DOHH2 (cell line): Measurements from ENCODE around the gene ITPR1.

Experiments
- H3F3A ChIP-seq: fragments of 200-600 bp; sonication (generic), shearing (Covaris generic); 2 replicates; pipeline ENCODE4 v1.6.0; 2016; ENCODE audit warnings: antibody characterized with exemption, mild to moderate bottlenecking; ENCODE audit not compliant: control insufficient read depth, insufficient read depth
- H3K27ac ChIP-seq: fragments of 200-600 bp; sonication (generic); 2 replicates; pipeline ENCODE4 v1.5.1; 2014; ENCODE audit warnings: low read depth, mild to moderate bottlenecking, low read length, moderate library complexity
- H3K27me3 ChIP-seq: fragments of 200-600 bp; sonication (generic); 2 replicates; pipeline ENCODE4 v1.6.1; 2014; ENCODE audit warnings: mild to moderate bottlenecking, low read length, mixed read lengths; ENCODE audit not compliant: control insufficient read depth
- H3K36me3 ChIP-seq: fragments of 200-600 bp; sonication (generic); 2 replicates; pipeline ENCODE4 v1.6.1; 2014; ENCODE audit warnings: mild to moderate bottlenecking, low read length, moderate library complexity, mixed read lengths; ENCODE audit not compliant: control insufficient read depth
- H3K4me1 ChIP-seq: fragments of 200-600 bp; sonication (generic); 2 replicates; pipeline ENCODE4 v1.6.1; 2014; ENCODE audit warnings: mild to moderate bottlenecking, low read length, mixed read lengths; ENCODE audit not compliant: control insufficient read depth
- H3K4me2 ChIP-seq: fragments of 200-600 bp; sonication (generic); 2 replicates; pipeline ENCODE4 v1.6.0; 2014; ENCODE audit warnings: mild to moderate bottlenecking, low read length, moderate library complexity
- H3K4me3 ChIP-seq: fragments of 200-600 bp; sonication (generic); 2 replicates; pipeline ENCODE4 v1.5.1; 2014; ENCODE audit warnings: mild to moderate bottlenecking, low read length, mixed read lengths
- H3K79me2 ChIP-seq: fragments of 200-600 bp; sonication (generic); 2 replicates; pipeline ENCODE4 v1.6.1; 2014; ENCODE audit warnings: mild to moderate bottlenecking, low read length, mixed read lengths; ENCODE audit not compliant: control insufficient read depth
- H3K9me2 ChIP-seq: fragments of 200-600 bp; sonication (generic); replicated peaks from 2 replicates; pipeline ENCODE4 v1.6.1; 2014; ENCODE audit warnings: mild to moderate bottlenecking, low read length, mixed read lengths; ENCODE audit not compliant: control insufficient read depth
- H3K9me3 ChIP-seq: fragments of 200-600 bp; sonication (generic); 2 replicates; pipeline ENCODE4 v1.6.1; 2014; ENCODE audit warnings: antibody characterized with exemption, low read length, mixed read lengths; ENCODE audit not compliant: control insufficient read depth, insufficient read depth
- H4K20me1 ChIP-seq: fragments of 200-600 bp; sonication (generic); 2 replicates; pipeline ENCODE4 v1.6.0; 2014; ENCODE audit warnings: low read depth, mild to moderate bottlenecking, antibody characterized with exemption, low read length, moderate library complexity; ENCODE audit not compliant: control insufficient read depth, insufficient read depth
- EZH2phosphoT487 ChIP-seq: fragments of 200-600 bp; sonication (generic); IDR thresholded peaks from 2 replicates; pipeline ENCODE4 v1.6.1; 2017; ENCODE audit warnings: borderline replicate concordance, mild to moderate bottlenecking, antibody characterized with exemption, low read length, moderate library complexity, mixed read lengths
- TF ChIP-seq, protein P1 (sequence below): fragments of 200-600 bp; sonication (generic); IDR thresholded peaks from one replicate; pipeline ENCODE4 v1.5.1; 2014; ENCODE audit warnings: antibody characterized with exemption, mild to moderate bottlenecking, low read depth, low read length; ENCODE audit not compliant: poor library complexity, severe bottlenecking

The ITPR1 gene

DNA sequence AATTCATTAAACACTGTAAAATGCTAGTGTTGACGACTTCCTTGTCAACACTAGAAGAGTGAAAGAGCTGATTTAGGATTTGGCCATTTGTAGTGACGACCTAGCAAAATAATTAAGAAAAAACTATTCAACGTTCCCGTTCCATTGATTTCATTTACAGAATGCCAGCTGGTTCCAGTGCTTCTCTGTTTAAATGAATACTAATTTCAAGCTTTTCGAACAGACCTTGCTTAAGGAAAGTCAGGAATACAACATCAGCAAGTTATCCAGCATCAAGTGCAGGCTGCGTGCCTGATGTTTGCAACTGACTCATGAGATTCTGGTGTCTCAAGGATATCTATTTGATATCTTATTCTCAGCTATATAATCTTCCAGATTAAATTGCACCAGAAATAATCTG, 387.7 kb downstream of the ITPR1 start:
- Histone ChIP-seq H3K9me3 (no peaks in the 10 kb centered on the region), H3K4me2 (no peak overlapping the region), H4K20me1 (no peaks in the 10 kb centered on the region), H3K9me2 (no peaks in the 10 kb centered on the region), H3F3A (no peaks in the 10 kb centered on the region), H3K79me2 (no peaks in the 10 kb centered on the region), H3K36me3 (no peaks in the 10 kb centered on the region), H3K4me1 (no peaks in the 10 kb centered on the region), H3K27ac (no peak overlapping the region), H3K27me3 (0 out of 2 replicates have a peak, but pooled peaks cover 3% of the 10 kb centered on the region), H3K4me3 (no peak overlapping the region)
- TF ChIP-seq, protein P1, sequence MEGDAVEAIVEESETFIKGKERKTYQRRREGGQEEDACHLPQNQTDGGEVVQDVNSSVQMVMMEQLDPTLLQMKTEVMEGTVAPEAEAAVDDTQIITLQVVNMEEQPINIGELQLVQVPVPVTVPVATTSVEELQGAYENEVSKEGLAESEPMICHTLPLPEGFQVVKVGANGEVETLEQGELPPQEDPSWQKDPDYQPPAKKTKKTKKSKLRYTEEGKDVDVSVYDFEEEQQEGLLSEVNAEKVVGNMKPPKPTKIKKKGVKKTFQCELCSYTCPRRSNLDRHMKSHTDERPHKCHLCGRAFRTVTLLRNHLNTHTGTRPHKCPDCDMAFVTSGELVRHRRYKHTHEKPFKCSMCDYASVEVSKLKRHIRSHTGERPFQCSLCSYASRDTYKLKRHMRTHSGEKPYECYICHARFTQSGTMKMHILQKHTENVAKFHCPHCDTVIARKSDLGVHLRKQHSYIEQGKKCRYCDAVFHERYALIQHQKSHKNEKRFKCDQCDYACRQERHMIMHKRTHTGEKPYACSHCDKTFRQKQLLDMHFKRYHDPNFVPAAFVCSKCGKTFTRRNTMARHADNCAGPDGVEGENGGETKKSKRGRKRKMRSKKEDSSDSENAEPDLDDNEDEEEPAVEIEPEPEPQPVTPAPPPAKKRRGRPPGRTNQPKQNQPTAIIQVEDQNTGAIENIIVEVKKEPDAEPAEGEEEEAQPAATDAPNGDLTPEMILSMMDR: no peak
- TF ChIP-seq EZH2phosphoT487: no peak

DNA sequence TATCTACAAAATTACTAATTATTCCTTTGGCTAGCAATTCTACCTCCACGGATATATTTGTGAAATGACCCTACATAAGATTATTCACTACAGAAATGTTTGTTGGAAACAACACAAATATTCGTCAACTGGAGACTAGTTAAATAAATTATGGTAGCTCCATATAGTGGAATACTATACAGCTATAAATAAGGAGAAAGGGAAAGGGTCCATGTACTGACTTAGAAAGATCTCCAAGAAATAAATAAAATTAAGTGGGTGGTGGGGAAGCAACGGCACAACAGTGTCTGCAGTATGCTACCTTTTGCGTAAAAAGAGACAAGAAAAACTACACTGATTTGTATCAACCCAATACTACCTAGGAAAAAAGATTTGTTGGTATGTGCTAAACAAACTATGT, 389.4 kb downstream of the ITPR1 start:
- Histone ChIP-seq H3K9me2 (no peaks in the 10 kb centered on the region), H3K36me3 (no peaks in the 10 kb centered on the region), H3K4me3 (no peak overlapping the region), H3K27me3 (0 out of 2 replicates have a peak, but pooled peaks cover 3% of the 10 kb centered on the region), H3F3A (no peaks in the 10 kb centered on the region), H4K20me1 (no peaks in the 10 kb centered on the region), H3K4me1 (no peaks in the 10 kb centered on the region), H3K4me2 (no peak overlapping the region), H3K79me2 (no peaks in the 10 kb centered on the region), H3K27ac (no peak overlapping the region), H3K9me3 (no peaks in the 10 kb centered on the region)
- TF ChIP-seq EZH2phosphoT487: no peak
- TF ChIP-seq, protein P1: no peak

DNA sequence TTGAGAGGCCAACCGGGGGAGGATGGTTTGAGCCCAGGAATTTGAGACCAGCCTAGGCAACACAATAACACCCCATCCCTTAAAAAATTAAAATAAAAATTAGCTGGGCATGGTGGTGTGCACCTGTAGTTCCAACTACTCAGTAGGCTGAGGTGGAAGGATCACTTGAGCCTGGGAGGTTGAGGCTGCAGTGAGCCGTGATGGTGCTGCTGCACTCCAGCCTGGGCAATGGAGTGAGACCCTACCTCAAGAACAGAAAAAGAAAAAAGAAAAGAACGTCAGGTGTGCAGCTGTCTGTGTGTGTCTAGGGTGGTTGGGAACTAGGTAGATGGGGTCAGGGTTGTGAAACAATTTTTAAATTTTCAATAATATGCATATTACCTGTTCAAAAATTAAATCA, 389.9 kb downstream of the ITPR1 start:
- H3K27ac ChIP-seq: no peak overlapping the region
- no peaks in the 10 kb centered on the region for H3K79me2 ChIP-seq
- no peaks in the 10 kb centered on the region for H4K20me1 ChIP-seq
- H3K4me2 ChIP-seq: no peak overlapping the region
- H3K4me3 ChIP-seq: no peak overlapping the region
- no peaks in the 10 kb centered on the region for H3K36me3 ChIP-seq
- H3K27me3 ChIP-seq: 0 out of 2 replicates have a peak, but pooled peaks cover 3% of the 10 kb centered on the region
- H3K9me2 ChIP-seq: no peaks in the 10 kb centered on the region
- H3K4me1 ChIP-seq: no peaks in the 10 kb centered on the region
- H3K9me3 ChIP-seq: no peaks in the 10 kb centered on the region
- no peak for TF ChIP-seq EZH2phosphoT487
- TF ChIP-seq, protein P1: no peak
- no peaks in the 10 kb centered on the region for H3F3A ChIP-seq
